ENCODE measurements around the gene SPO11.

SPO11 gene

DNA sequence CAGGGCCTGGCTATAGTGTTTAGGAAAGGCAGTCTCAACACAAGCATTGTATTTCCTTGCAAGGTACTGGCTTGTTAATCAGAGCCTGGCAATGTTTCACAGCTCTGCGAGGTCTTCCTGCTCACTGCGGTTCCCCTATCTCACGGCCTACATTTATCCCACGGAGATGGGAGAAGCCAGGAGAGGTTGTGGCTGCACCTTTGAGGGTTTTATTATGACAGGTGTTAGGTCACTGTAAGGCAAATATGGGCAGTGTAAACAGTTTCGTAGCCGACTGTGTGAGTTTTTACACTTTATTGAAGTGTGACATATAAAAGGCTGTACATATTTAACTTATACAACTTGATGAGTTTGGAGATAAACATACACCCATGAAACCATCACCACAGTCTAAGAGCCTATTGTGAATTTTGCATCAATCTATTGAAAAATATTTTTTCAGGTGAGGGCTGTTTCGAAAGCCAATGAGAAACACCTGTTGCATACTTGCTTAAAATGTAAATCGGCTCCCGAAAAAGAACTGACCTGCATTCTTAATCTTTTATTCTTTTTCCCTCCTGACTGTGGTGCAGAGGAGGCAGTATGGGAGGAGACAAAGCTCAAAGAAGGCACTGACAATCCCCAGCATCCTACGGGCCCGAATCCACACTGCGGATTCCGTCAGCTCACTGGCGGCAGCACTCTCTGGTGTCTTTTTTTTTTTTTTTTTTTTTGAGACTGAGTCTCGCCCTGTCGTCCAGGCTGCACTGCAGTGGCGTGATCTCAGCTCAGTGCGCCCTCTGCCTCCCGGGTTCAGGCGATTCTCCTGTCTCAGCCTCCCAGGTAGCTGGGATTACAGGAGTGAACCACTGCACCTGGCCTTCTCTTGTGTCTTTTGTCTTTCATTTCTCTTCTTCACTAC lies 54.1 kb downstream of the SPO11 start:
- TF ChIP-seq TAF1 (IDR thresholded peaks at IDR 0.05; ENCODE audit: borderline replicate concordance, low read depth, low read length) = no peak
- TF ChIP-seq POLR2A (IDR thresholded peaks at IDR 0.05; ENCODE audit: low read depth, low read length) = no peak
- TF ChIP-seq POLR2AphosphoS5 (IDR thresholded peaks at IDR 0.05; ENCODE audit: low read depth, low read length) = no peak
- FAIRE-seq (no peak), DNase-seq (ENCODE audit: insufficient read length) (no peak)

DNA sequence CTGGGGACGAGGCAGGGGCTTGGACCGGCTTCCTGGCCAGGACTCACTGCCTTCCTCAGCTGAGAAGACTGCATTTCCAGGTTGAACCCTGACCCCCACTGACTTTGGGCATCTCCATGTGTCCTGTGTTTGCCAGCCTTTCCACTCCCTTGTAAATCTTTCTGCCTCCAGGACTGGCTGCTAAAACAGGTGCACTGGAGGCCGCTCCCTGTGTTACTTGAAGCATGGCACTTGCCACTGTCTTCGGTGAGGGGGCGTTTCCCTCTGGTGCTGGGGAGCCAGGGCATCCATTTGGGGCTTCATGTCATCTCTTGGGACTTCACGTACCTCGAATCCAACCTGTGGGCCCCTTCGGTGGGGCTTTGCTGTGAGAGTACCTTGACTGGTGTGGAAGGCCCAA lies 54.9 kb downstream of the SPO11 start:
- DNase-seq (ENCODE audit: insufficient read length) = no peak
- no peak for FAIRE-seq
- TF ChIP-seq POLR2AphosphoS5 (IDR thresholded peaks at IDR 0.05; ENCODE audit: low read depth, low read length) = no peak
- no peak for TF ChIP-seq TAF1 (IDR thresholded peaks at IDR 0.05; ENCODE audit: borderline replicate concordance, low read depth, low read length)
- TF ChIP-seq POLR2A (IDR thresholded peaks at IDR 0.05; ENCODE audit: low read depth, low read length) = no peak

DNA sequence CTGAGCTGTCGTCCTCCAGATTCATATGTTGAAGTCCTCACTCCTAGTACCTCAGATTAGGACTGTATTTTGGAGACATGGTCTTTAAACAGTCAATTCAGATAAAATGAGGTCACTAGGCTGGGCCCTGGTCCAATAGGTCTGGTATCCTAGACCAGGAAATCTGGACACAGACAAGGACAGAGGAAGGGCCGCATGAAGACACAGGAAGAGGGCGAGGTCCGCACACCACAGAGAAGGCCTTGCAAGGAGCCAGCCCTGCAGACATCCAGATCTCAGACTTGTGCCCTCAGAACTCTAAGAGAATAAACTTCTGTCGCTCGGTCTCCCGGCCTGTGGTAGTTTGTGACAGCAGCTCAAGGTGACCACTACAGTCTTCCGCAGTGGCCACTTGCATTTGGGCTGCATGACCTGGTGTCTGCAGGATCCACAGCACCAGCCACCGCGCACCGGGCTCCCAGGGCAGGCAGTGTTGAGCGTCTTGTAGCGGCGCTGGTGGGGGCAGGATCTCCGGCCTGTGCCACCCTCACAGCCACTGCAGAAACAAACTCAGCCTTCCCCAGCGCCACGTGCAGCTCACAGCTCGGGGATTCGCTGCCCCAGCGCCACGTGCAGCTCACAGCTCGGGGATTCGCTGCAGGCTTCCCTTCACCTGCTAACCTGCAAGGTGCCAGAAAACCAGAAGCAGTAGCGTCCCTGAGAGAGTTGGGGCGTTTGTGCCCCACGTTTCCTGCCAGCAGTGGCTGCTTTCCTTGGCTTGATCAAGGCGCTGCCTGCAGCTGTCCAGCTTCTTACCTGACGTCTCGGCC lies 55.6 kb downstream of the SPO11 start:
- TF ChIP-seq POLR2A (IDR thresholded peaks at IDR 0.05; ENCODE audit: low read depth, low read length) (no peak), POLR2AphosphoS5 (IDR thresholded peaks at IDR 0.05; ENCODE audit: low read depth, low read length) (no peak), TAF1 (IDR thresholded peaks at IDR 0.05; ENCODE audit: borderline replicate concordance, low read depth, low read length) (no peak)
- FAIRE-seq (no peak), DNase-seq (ENCODE audit: insufficient read length) (no peak)

GRCh38 chr20:57385940-57386339 lies 56.3 kb downstream of the SPO11 start:
- FAIRE-seq (no peak), DNase-seq (ENCODE audit: insufficient read length) (no peak)
- TF ChIP-seq TAF1 (IDR thresholded peaks at IDR 0.05; ENCODE audit: borderline replicate concordance, low read depth, low read length) (no peak), POLR2A (IDR thresholded peaks at IDR 0.05; ENCODE audit: low read depth, low read length) (no peak), POLR2AphosphoS5 (IDR thresholded peaks at IDR 0.05; ENCODE audit: low read depth, low read length) (no peak)

DNA sequence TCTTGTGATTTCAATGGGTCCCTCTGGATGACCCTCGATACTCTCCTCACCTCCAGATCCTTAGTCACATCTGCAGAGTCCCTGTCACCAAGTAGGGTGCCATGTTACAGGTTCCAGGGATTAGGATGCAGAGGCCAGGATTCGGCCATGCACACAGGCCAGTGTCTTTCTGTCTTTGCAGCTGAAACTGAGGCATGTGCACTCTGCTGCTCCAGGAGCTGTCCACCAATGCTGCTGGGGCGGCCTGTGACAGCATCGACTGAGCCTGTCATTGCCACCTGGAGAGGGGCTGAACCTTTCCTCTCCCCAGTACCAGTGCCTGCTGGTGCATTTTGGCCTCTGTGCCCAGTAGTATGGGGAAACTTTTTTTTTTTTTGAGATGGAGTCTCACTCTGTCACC lies 57.2 kb downstream of the SPO11 start:
- no peak for FAIRE-seq
- no peak for DNase-seq (ENCODE audit: insufficient read length)
- TF ChIP-seq POLR2A (IDR thresholded peaks at IDR 0.05; ENCODE audit: low read depth, low read length) = no peak
- TF ChIP-seq TAF1 (IDR thresholded peaks at IDR 0.05; ENCODE audit: borderline replicate concordance, low read depth, low read length) = no peak
- TF ChIP-seq POLR2AphosphoS5 (IDR thresholded peaks at IDR 0.05; ENCODE audit: low read depth, low read length) = no peak

DNA sequence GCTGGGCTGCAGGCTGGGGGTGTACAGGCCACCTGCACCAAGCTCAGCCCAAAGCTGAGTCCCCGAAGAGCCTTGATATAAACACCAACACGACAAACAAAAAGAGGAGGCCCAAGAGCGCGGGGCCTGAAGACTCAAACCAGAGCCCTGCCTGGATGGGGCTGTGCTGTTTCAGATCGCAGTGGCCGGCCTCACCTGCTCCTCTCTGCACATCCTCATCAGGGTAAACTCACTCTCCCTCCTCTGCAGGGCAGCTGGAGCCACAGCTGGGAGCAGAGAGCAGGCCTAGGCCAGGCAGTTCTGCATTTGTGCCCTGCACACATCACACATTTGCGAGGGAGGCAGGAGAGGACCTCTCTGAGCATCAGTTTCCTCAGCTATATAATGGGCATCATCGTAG lies 57.9 kb downstream of the SPO11 start:
- no peak for DNase-seq (ENCODE audit: insufficient read length)
- no peak for FAIRE-seq
- no peak for TF ChIP-seq POLR2AphosphoS5 (IDR thresholded peaks at IDR 0.05; ENCODE audit: low read depth, low read length)
- TF ChIP-seq POLR2A (IDR thresholded peaks at IDR 0.05; ENCODE audit: low read depth, low read length) = no peak
- no peak for TF ChIP-seq TAF1 (IDR thresholded peaks at IDR 0.05; ENCODE audit: borderline replicate concordance, low read depth, low read length)

- FAIRE-seq = no peak
- no peak for DNase-seq (ENCODE audit: insufficient read length)
- TF ChIP-seq TAF1 (IDR thresholded peaks at IDR 0.05; ENCODE audit: borderline replicate concordance, low read depth, low read length) = no peak
- no peak for TF ChIP-seq POLR2AphosphoS5 (IDR thresholded peaks at IDR 0.05; ENCODE audit: low read depth, low read length)
- no peak for TF ChIP-seq POLR2A (IDR thresholded peaks at IDR 0.05; ENCODE audit: low read depth, low read length)
Observed at GRCh38 chr20:57387945-57388371, 58.4 kb downstream of the SPO11 start.

GRCh38 chr20:57388953-57389694 lies 59.5 kb downstream of the SPO11 start:
- no peak for TF ChIP-seq TAF1 (IDR thresholded peaks at IDR 0.05; ENCODE audit: borderline replicate concordance, low read depth, low read length)
- TF ChIP-seq POLR2A (IDR thresholded peaks at IDR 0.05; ENCODE audit: low read depth, low read length) = no peak
- no peak for TF ChIP-seq POLR2AphosphoS5 (IDR thresholded peaks at IDR 0.05; ENCODE audit: low read depth, low read length)
- DNase-seq (ENCODE audit: insufficient read length) = peak; percentile 73
- peak; percentile 78 for FAIRE-seq

DNA sequence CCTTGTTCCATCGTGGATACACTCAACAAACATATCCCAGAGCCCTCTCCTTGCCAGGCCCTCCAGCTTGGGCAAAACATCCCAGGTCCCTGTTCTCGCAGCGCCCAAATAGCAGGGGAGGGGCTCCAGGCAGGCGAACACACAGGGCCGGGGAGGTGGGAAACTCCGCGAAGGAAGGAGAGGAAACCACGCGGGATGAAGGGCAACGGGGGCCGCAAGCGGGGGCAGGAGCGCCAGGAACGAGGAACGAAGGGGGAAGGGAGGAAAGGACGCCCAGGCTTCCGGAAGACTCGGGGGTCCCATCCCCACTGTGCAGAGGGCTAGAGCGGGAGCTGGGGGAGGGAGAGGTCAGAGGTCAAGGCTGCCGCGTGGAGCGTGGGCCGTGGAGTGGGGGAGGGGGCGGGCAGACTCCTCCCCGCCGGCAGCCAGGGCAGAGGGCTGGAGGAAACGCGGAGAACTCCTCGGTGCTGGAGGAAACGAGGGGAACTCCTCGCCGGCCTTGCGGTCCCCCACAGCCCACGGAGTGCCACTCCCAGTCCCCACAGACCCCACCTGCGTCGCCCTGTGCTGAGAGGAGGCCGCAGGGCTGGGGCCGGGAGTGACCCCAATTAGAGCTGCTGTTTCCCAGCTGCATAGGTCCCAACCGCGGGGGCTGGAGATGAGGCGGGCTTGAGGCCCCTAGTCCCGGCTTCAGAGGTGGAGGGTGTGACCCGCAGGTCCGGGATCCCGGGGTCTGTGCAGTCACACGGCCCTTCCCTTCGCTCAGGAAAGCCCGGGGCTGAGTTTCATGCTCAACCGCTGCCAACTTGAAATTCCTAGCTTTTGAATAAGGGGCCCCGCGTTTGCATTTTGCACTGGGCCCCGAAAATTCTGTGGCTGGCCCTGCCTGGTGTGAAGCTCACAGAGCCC lies 60.3 kb downstream of the SPO11 start:
- TF ChIP-seq POLR2A (IDR thresholded peaks at IDR 0.05; ENCODE audit: low read depth, low read length) (peak; percentile 78; the same call in 1 of the 2 replicates), TAF1 (IDR thresholded peaks at IDR 0.05; ENCODE audit: borderline replicate concordance, low read depth, low read length) (peak; percentile 28), POLR2AphosphoS5 (IDR thresholded peaks at IDR 0.05; ENCODE audit: low read depth, low read length) (peak; percentile 72)
- FAIRE-seq = peak; percentile 78
- DNase-seq (ENCODE audit: insufficient read length) = no peak
